Keratinocyte (primary cell): ENCODE data around the gene OR10X1.

Experiments
- EZH2 ChIP-seq: IDR thresholded peaks from one replicate; pipeline ENCODE4 v1.6.1; 2012; ENCODE audit warnings: inconsistent platforms, mild to moderate bottlenecking, low read length, moderate library complexity
- TF ChIP-seq, protein P1 (sequence below), 3 experiments: IDR thresholded peaks in 1 of 3; conservative IDR thresholded peaks in 1 of 3; optimal IDR thresholded peaks in 1 of 3; 2 replicates in 2 of 3; 3 replicates in 1 of 3; pipeline versions ENCODE3 to v1.5.1; 2011; ENCODE audit warnings: low read length in 3 of 3, mild to moderate bottlenecking in 3 of 3, moderate library complexity in 2 of 3, control low read depth in 1 of 3, inconsistent platforms in 1 of 3; ENCODE audit not compliant: insufficient read depth in 2 of 3; ENCODE audit errors: extremely low read depth in 1 of 3

DNA sequence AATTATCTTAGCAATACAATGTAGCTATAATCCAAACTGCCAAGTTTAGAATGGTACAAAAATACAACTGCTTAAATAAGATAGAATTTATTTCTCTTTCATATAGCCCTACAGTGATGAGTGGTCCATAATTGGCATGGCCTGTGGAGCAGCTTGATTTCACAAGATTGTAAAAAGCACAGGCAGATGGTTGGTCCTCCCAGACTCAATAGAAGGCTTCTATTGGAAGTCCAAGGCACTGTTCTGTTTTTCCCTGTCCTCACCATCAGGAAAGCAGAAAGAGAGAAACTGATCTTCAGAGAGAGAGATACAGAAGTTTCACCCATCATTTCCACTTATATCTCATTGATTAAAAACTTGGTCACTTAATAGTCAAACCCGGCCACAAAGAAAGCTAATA lies 7.5 kb downstream of the OR10X1 start:
- TF ChIP-seq, protein P1, sequence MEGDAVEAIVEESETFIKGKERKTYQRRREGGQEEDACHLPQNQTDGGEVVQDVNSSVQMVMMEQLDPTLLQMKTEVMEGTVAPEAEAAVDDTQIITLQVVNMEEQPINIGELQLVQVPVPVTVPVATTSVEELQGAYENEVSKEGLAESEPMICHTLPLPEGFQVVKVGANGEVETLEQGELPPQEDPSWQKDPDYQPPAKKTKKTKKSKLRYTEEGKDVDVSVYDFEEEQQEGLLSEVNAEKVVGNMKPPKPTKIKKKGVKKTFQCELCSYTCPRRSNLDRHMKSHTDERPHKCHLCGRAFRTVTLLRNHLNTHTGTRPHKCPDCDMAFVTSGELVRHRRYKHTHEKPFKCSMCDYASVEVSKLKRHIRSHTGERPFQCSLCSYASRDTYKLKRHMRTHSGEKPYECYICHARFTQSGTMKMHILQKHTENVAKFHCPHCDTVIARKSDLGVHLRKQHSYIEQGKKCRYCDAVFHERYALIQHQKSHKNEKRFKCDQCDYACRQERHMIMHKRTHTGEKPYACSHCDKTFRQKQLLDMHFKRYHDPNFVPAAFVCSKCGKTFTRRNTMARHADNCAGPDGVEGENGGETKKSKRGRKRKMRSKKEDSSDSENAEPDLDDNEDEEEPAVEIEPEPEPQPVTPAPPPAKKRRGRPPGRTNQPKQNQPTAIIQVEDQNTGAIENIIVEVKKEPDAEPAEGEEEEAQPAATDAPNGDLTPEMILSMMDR (optimal IDR thresholded peaks at IDR 0.05 in 1 of 3, IDR thresholded peaks at IDR 0.05 in 1 of 3, conservative IDR thresholded peaks at IDR 0.05 in 1 of 3; ENCODE audit: extremely low read depth in 1 of 3, insufficient read depth in 2 of 3, low read length in 3 of 3) = no peak
- TF ChIP-seq EZH2 = no peak
